Dermis microvascular lymphatic vessel endothelial cell (primary cell): ENCODE results near the gene SOWAHA. TPM values are rescaled to one million over a fixed set of nuclear protein-coding genes. Genes with fewer than 3 reads are reported as not detected.

Source experiments
- DNase-seq, 2 donors: peaks; one replicate each; pipeline versions ENCODE4 v3.0.0 to v3.0.0-alpha.2; 2010; ENCODE audit warnings: low read depth in 2 of 2
- total RNA-seq: library from RNA; depleted of rRNA; stranded (reverse); fragments of >200 nt; gene quantifications from 2 replicates; pipeline ENCODE4 v1.2.1, GENCODE V29; 2014

Gene SOWAHA
- total RNA-seq, 1 donor from 2014 or later: not detected

- no peak for DNase-seq
These were observed 12.8 kb downstream of the SOWAHA start for GRCh38 chr5:132825834-132826391.

GRCh38 chr5:132826424-132827082 is 13.5 kb downstream of the SOWAHA start:
- peak in 1 of 2 donors; percentile 40 for DNase-seq

- DNase-seq: no peak
These were observed 15.0 kb downstream of the SOWAHA start for GRCh38 chr5:132827943-132828673.

- no peak for DNase-seq
These were observed 15.9 kb downstream of the SOWAHA start for GRCh38 chr5:132828846-132829494.

- peak; percentile 38 to 75 for DNase-seq
These were observed 16.8 kb downstream of the SOWAHA start for GRCh38 chr5:132829742-132830435.

GRCh38 chr5:132830436-132831094 is 17.5 kb downstream of the SOWAHA start, which contains the start of gene SHROOM1:
Gene SHROOM1, minus strand, starts transcription at chr5:132830647. Its CDS starts 4,507 bp downstream, at chr5:132826140.
- DNase-seq: peak in 1 of 2 donors; percentile 63

- no peak for DNase-seq
These were observed 18.2 kb downstream of the SOWAHA start for GRCh38 chr5:132831095-132831860.

GRCh38 chr5:132832612-132833011 is 19.5 kb downstream of the SOWAHA start:
- no peak for DNase-seq

GRCh38 chr5:132834057-132834456 is 21.0 kb downstream of the SOWAHA start:
- no peak for DNase-seq

- DNase-seq: no peak
These were observed 23.8 kb downstream of the SOWAHA start for GRCh38 chr5:132836852-132837251.

- no peak for DNase-seq
These were observed 24.8 kb downstream of the SOWAHA start for GRCh38 chr5:132837868-132838267.

GRCh38 chr5:132838516-132839282 is 25.6 kb downstream of the SOWAHA start:
- no peak for DNase-seq

GRCh38 chr5:132839426-132840301 is 26.6 kb downstream of the SOWAHA start:
- DNase-seq: peak; percentile 12 to 84

GRCh38 chr5:132840313-132840712 is 27.2 kb downstream of the SOWAHA start:
- no peak for DNase-seq

GRCh38 chr5:132840896-132841295 is 27.8 kb downstream of the SOWAHA start:
- no peak for DNase-seq

GRCh38 chr5:132841305-132841704 is 28.2 kb downstream of the SOWAHA start:
- DNase-seq: no peak

GRCh38 chr5:132848270-132848669 is 35.2 kb downstream of the SOWAHA start:
- no peak for DNase-seq

GRCh38 chr5:132849347-132849746 is 36.2 kb downstream of the SOWAHA start:
- no peak for DNase-seq
